ENCODE data around the gene JOSD2.

JOSD2 gene

GRCh38 chr19:50493171-50493570, 17.8 kb downstream of the JOSD2 start:
- DNase-seq: no peak

- no peak for DNase-seq
These were observed 18.5 kb downstream of the JOSD2 start for GRCh38 chr19:50492303-50493052.

GRCh38 chr19:50490991-50491472, 20.0 kb downstream of the JOSD2 start:
- no peak for DNase-seq

GRCh38 chr19:50490411-50490811, 20.6 kb downstream of the JOSD2 start:
- DNase-seq: no peak

- no peak for DNase-seq
These were observed 21.5 kb downstream of the JOSD2 start for GRCh38 chr19:50489461-50490011.

- DNase-seq: no peak
These were observed 22.4 kb downstream of the JOSD2 start for GRCh38 chr19:50488389-50489194.

GRCh38 chr19:50486823-50487515, 24.0 kb downstream of the JOSD2 start:
- DNase-seq: no peak

- DNase-seq: no peak
These were observed 25.6 kb downstream of the JOSD2 start for GRCh38 chr19:50485284-50485955.

GRCh38 chr19:50482916-50483315, 28.1 kb downstream of the JOSD2 start:
- DNase-seq: no peak

- DNase-seq: no peak
These were observed 28.6 kb downstream of the JOSD2 start for GRCh38 chr19:50482271-50482855.

GRCh38 chr19:50481351-50482149, 29.4 kb downstream of the JOSD2 start:
- no peak for DNase-seq

- no peak for DNase-seq
These were observed 30.5 kb downstream of the JOSD2 start for GRCh38 chr19:50480281-50481111.

- DNase-seq: no peak
These were observed 31.2 kb downstream of the JOSD2 start for GRCh38 chr19:50479761-50480251.

- DNase-seq: no peak
These were observed 31.9 kb downstream of the JOSD2 start for GRCh38 chr19:50478901-50479715.

- no peak for DNase-seq
These were observed 33.1 kb downstream of the JOSD2 start for GRCh38 chr19:50477751-50478515.

- no peak for DNase-seq
These were observed 34.1 kb downstream of the JOSD2 start for GRCh38 chr19:50476907-50477238.

GRCh38 chr19:50476224-50476906, 34.6 kb downstream of the JOSD2 start, which contains the start of the genes EMC10 and GARIN5A:
Gene EMC10 (plus strand): TSS chr19:50476507. CDS start chr19:50476545, 38 bp downstream.
Gene GARIN5A (minus strand): TSS chr19:50476848. CDS start chr19:50476388, 460 bp downstream.
- DNase-seq: peak; percentile 91
